CD4-positive, alpha-beta T cell treated with Interleukin-17A for 4 hours (primary cell): Measurements from ENCODE around the gene MRPS5.
"Not testable (repeated sequence)": the region's sequence is repeated elsewhere in the genome, so short reads cannot be mapped to it uniquely, and the experiment has no call there.

Source experiments
- DNase-seq: peaks from one replicate; pipeline ENCODE4 v3.0.0-alpha.2; 2020; ENCODE audit warnings: mixed read lengths

MRPS5 gene

DNA sequence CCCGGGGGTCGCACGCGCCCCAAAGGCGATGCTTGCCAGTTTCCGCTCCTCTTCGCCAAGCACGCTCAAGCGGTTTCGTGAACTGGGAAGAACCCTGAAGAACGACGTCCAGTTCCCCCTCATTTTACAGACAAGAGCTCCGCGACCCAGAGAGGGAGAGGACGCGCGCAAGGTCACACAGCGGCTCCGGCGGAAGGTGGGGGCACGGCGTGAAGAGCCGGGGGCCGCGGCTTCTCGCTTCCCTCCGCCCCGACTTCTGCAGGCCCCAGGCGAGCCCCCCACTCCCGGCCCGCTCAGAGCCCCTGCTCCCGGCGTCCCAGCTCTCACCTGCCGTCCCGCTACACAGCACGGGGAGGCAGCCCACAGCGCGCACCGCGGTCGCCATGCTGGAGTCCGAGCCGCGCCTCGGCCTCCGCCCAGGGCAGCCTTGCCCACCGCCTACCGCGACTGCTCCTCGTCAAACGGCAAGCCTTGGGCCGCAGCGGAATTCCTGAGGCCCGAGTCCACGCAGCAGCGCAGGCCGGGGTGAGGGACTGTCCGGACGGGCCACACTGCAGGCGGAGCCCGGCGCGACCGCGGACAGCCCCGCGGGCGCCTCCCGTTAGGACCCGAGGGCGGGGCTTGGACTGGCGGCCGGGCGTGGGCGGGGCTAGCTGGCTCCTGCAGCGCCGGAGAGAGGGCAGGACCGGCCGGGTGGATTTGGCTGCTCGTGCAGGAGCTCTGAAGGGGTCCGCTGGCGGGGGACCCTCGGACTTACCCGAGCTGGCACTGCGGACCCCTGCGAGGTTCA, at the start of gene MRPS5:
Gene MRPS5 (minus strand): TSS at position 402 of the 790 bp plus-strand sequence. CDS start 17 bp downstream, at position 385.
- DNase-seq = peak; percentile 92

DNA sequence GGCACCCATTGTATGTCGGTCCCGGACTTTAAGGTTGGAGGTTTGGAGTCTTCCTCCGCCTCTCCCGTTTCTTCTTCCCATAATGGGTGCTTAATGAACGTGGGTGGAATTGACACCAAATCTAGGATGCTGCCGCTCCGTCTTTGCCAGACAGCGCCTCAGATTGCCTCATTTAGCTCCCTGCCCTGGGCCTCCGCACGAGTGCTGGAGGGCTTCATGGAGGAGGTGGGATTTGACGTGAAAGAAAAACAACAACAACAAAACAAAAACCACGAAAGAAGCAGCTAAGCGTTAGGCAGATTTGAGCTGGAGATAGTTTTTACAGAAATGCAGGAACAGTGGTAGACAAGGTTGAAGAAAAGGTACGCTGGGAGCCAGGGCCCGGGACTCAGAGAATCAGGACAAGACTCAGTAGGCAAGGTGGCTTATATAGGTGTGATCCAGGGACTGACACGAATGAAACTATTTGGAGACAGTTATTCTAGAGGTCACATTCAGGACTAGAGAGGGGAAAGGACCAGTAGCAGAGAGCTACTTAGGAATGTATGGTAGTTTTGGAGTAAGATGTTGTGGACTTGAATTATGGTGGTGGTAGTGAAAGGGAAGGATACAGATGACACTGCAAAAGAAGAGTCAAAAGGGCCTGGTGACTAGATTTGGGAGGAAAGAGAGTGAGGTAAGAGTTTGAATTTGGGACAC, 44.6 kb upstream of the MRPS5 start:
- no peak for DNase-seq

DNA sequence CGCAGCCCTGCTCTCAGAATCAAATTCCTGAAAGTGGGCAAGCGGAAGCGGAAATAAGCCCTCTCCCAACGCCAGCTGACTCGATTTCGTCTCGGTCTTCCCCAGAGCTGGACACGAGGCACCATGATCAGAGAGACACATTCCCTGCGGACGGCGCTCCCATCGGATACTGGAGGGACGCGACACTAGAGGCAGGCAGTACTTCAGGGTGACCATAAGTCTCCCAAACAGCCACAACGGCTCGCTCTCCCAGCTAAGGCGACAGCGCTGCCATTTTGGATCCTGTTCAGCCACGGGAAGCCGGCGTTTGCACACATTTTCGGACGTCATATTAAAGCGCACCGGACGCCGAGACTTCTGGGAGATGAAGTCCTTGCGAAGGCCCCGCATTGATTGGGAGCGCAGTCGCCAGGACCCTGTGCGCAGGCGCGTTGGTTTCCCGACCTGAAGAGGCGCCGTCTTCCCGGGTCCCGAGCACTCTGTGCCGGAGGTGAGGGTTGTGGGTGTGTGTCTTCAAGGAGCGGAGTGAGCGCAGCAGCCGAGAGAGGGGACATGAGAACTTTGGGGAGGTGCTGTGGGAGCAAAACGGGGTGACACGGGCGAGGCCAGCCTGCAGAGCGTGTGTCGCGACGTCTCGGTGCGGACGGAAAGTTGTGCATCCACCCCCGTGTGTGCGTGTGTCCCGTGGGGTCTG, 43.9 kb upstream of the MRPS5 start, which contains the start of gene ZNF2:
Gene ZNF2 (plus strand): TSS at position 439 of the 694 bp plus-strand sequence. CDS start 10,418 bp downstream, outside the sequence.
- peak; percentile 97 for DNase-seq

DNA sequence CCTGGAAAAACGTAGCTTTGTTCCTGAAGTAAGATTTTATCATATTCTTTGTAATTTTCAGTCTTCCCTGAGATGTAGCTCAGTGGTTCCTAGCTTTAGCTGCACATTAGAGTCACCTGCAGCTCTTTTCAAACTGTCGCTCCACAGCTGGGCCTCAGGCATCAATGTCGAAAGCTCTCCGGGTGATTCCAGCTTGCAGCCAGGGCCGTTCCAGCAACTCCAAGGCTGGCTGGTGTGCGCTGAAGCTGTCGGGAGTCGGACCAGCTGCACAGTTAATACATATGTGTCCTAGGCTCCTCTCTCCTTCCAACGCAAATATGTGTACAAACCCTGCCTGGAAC, 43.4 kb upstream of the MRPS5 start:
- no peak for DNase-seq

DNA sequence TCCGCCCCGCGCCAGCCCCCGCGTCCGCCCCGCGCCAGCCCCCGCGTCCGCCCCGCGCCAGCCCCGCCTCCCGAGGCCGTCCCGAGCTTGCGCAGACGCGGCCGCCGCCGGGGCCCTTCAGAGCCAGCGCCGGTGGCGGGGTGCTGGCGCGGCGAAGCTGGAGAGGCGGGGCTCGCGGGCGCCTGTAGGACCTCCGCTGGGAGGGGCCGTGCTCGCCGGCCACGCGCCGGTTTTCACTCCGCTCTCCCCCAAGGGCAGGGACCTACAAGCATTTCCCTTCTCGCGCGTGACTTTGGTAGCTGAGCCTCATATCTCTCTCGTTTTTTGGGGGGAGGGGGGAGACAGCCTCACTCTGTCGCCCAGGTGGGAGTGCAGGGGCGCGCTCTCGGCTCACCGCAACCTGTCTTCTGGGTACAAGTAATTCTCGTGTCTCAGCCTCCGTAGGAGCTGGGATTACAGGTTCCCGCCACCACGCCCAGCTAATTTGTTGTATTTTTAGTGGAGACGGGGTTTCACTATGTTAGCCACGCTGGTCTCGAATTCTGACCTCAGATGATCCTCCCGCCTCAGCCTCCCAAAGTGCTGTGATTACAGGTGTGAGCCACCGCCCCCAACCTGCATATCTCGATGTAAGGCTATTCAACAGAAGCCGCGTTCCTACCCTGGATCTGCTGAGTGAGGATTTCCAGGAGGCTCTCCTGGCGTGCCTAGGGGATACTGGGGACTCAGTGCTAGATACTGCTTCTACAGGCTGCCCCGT, 38.3 kb upstream of the MRPS5 start, which contains the start of gene ZNF514:
Gene ZNF514 (minus strand): TSS at position 159 of the 760 bp plus-strand sequence. CDS start 6,595 bp downstream, outside the sequence.
- DNase-seq = peak; percentile 85

DNA sequence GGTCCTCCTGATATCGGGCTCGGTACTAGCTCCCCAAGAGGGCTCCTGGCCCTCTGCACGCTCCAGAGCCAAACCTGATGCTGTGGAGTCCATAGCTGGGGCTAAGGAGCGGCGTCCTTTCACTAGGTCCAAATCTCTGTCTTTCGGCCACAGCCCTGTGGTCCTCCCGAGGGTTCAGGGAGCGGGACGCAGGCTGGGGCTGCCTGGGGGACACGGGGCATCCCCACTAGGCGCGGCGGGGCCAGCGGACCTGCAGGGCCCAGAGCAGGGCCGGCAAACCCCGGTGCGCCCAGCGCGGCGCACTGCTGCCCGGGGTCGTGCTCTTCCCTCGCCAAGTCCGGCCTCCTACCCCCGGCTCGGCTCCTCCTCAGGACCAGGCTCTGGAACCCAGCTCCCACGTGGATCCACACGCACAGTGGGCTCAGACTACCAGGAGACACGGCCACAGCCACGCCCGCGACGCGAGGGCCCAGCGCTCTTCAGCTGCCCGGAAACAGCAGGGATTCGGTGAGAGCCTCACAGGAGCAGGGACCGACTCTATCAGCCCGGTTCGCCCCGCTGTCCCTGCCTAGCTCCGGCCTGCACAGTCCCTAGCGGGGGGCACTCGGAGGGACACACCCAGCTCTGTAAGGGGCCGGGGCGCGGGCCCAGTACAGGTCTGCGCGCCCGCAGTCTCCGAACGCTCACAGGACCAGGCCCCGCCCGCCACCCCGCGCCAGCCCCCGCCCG, 37.4 kb upstream of the MRPS5 start:
- no peak for DNase-seq

DNA sequence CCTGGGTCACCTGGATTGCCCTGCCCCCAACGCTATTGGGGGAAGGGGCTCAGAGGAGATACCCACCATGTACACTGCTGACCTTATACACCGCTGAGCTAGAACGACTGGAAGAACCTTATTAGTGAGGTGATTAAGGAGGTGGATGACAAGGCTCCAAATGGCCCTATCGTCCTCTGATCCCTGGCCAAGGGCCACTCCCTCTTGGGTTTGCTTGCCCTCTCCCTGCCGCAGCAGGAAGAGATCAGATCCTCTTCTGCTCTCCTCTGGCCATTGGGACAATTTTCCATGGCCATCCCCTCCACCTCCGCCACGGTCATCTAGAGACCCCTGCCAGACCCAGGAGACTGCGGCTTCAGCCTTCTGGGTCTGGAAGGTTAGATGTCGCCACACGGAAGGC, 36.8 kb upstream of the MRPS5 start:
- no peak for DNase-seq

DNA sequence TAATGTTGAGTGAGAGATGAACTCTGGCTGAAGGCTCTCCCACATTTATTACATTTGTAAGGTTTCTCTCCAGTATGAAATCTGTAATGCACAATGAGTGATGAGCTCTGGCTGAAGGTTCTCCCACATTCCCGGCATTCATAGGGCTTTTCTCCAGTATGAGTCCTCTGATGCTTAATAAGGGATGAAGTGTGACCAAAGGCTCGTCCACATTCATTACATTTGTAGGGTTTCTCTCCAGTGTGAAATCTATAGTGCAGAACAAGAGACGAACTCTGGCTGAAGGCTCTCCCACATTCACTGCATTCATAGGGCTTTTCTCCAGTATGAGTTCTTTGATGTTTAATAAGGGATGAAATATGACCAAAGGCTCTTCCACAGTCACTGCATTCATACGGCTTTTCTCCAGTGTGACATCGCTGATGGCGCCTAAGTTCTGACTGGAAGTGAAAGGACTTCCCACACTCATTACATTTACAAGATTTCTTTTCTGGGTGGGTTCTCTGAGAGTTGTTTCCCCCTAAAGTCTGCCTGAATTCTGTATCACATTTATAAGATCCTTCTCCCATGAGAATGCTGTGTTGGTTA, 27.9 kb upstream of the MRPS5 start:
- no peak for DNase-seq

DNA sequence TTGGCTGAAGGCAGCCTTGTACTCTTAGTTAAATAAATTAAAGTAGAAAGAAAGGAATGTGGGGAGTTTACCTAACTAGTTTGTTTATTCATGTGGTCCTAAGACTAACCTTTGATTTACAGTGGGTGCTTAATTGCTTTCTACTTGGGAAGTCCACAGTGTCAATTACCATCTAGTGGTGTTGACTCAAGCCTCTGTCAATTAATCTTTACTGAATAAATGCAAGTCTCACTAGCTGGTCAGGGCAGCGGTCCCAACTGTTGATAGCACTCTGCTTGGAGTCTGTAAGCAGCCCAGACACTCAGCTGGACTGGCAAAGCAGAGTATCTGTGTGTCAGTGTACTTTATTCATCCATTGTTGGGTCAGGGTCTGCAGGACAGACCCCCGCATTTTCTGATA, 22.2 kb upstream of the MRPS5 start:
- no peak for DNase-seq

DNA sequence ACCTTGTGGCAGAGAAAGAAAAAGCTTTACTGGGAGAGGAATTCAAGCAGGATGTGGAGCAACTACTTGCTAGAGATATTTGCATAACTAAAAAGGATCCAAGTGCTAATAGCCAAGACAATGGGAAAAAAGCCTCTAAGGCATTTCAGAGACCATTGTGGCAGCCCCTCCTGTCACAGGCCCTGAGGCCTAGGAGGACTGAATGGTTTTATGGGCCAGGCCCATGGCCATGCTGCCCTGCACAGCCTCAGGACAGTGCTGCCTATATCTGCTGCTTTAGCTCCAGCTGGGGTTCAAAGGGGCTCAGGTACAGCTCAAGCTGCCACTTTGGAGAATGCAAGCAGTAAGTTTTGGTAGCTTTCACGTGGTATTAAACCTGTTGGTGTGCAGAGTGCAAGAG, 17.1 kb upstream of the MRPS5 start:
- DNase-seq = no peak

DNA sequence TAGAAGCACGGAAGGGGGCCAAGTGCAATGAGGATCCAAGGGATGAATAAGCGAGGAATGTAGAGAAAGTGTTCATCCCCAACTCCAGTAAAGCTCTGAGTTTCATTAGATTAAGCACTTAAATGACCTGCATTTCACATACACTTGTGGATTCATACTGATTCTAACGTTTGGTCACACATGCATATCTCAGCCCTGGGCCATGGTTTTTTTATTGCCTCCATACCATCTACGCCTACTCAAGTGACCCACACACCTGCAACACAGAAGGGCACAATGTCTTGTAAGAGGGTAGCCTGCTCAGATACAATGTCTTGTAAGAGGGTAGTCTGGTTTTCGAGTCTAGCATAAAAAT, 566 bp upstream of the MRPS5 start:
- peak; percentile 7 for DNase-seq

DNA sequence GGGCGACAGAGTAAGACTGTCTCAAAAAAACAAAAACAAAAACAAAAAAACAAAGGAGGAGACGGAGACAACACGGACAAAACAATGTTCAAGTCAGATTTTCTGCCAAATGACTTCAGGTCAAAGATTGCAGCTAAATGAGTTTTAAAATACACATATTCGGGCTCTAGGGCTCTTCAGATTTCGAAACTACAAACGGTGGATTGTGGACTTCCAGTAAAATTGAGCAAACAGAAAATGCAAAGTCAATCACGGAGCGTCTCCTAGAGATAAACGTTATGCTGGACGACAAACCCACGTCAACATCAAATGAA, 558 bp downstream of the MRPS5 start:
- DNase-seq = no peak

DNA sequence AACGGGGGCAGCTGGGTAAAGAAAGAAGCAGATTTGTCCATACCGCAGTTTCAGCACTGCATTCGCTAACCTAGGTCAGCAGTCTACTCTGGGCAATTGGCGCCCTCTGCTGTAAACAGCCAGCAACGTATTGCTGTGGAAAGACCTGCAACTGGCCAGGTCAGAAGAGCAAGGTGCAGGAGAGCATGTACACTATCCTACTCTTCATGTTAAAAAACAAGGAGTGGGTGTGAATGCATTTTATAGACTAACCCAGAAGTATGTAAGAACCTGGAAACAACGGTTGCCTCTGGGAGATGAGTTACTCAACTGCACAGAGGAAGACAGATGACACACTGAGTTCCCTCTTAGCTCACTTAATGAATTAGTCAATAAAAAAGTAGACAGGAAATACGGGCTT, 6.2 kb downstream of the MRPS5 start:
- peak; percentile 82 for DNase-seq

DNA sequence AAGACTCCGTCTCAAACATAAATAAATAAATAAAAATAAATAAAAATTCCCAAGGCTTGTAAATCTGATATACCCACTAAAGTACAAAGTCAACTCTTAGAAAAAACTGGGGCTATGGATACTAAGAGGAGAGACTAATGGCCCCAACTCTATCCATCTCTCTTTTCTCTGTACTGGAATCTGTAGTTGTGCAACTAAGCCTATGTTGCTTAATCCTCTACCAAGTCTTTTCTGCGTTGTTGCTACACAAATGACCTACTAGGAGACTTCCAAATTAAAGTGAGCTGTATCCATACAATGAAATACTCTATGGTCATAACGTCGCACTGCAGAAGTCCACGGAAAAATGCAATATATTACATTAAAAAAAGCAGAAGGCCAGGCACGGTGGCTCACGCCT, 8.1 kb downstream of the MRPS5 start:
- no peak for DNase-seq

DNA sequence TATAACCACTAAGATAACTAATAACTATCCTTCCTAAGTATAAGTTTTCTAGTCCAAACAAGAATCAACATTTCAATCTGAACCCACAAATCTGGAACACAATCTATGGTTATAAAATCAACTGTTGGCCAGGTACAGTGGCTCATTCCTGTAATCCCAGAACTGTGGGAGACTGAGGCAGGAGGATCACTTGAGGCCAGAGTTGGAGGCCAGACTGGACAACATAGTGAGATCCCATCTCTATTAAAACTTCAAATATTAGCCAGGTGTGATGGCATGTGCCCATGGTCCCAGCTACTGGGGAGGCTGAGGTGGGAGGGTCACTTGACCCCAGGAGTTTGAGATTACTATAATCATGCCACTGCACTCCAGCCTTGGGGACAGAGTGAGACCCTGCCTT, 11.2 kb downstream of the MRPS5 start:
- DNase-seq = no peak

DNA sequence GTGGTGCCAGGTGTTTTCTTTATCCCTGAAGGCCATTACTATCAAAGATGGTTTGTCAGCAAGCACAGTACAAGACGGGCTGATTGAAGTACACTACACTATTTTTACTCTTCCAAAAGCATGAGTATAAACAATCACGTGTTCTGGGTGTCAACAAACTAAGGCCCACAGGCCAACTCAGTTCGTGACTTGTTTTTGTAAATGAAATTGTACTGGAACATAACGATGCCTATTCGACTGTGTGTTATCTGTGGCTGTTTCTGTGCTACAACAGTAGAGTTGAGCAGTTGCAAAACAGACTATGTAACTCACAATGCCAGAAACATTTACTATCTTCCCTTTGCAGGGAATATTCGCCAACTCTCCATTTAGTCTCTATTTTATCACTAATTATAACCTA, 12.3 kb downstream of the MRPS5 start:
- no peak for DNase-seq

DNA sequence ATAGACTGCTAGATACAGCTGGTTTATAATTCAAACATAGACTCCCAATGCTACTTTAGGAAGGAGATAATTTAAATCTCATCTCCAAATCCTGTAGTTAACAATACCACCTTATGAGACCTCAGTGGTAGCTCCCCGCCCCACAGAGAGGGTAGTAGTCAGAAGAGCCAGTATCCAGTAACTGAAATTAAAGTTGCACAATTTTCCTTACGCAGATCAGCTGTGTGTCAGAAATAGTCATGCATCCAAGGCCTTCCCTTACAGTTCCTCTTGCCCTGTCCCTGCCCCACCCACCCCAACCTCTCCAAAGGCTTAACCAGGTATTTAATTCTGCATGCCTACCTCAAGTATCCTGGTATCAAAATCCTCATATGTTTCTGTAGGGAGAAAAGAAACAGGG, 15.5 kb downstream of the MRPS5 start:
- no peak for DNase-seq

DNA sequence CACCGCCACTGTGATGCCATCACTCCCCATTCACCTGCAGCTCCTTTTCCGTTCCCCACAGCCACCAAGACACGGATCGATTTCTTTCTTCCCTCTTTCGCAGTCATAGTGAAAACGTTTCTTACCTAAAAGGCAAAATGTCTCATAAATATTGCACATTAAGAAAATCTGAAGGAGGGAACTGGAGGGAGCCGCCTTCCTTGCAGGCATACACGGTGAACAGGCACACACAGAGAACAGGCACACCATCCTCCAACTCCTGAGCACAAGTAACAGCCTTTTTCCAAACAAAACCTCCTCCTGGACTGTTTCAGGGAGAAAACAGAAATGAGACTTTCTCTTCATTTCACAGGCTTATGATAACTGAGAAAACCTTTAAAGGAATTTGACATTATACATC, 17.0 kb downstream of the MRPS5 start:
- DNase-seq = no peak

DNA sequence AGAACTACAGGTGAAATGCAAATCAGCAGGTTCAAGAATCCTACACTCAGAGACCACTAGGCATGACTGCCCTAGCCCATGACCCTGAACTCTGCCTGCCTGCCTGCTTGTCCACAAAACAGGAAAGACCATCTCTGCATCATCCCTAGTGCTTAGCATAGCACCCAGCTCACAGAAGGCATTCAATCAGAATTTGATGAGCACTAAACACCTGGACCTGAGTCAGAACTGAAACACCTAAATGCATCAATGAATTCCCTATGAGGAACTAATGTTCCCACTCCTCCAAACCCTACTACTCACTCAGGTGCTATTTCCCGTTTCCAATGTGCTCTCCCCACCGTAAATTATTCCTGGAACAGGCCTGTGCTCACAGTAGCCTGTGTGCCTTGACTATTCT, 21.7 kb downstream of the MRPS5 start:
- no peak for DNase-seq

DNA sequence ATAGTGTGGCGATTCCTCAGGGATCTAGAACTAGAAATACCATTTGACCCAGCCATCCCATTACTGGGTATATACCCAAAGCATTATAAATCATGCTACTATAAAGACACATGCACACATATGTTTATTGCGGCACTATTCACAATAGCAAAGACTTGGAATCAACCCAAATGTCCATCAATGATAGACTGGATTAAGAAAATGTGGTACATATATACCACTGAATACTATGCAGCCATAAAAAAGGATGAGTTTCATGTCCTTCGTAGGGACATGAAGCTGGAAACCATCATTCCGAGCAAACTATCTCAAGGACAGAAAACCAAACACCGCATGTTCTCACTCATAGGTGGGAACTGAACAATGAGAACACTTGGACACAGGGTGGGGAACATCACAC, 23.3 kb downstream of the MRPS5 start:
- DNase-seq = not testable (repeated sequence)

DNA sequence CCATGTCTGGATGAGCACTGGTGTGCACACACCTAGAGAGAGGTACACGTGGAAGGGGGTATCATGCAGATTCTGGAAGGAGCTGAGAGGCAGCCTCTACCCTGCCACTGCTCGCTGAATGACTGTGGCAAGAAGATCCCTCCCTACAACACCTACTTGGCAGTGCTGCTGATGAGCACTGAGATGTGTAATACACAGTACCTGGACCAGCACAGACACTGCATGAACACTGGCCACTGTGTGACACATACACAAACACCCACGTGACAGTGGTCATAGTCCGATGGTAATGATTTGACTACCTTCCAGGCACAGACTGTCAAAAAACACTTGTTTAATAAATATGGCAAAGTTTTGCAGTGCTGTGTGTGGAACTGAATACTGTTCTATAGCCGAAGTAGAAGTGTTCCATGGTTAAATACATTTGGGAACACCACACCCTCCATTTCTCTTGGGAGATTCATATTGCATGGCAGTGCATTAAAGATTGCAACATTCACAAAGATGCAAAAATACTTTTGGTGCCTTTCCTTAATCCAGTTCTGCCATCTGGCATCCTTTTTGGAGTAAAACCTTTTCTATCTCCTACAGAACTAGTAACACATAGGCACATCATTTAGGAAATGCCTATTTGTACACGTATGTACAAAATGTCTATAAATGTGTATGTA, 29.6 kb downstream of the MRPS5 start:
- no peak for DNase-seq

DNA sequence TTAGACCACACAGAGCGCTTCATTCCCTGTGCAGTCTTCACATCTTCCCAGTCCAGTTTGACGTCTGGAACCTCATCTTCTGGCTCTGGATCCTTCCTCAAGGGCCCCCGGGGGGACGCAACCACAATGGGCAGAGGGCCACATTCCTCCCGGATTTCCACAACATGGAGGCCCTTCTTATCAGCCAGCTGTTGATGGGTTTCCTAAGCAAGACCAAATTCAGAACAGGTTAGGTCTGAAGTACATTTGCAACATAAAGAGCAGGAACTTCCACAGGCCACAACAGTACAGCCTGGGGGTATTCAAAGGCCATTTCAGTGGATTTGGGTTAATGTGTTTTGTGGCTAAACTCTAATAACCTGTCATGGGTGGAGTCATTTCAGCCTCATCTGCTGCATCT, 34.2 kb downstream of the MRPS5 start:
- no peak for DNase-seq
